Hair follicular keratinocyte (primary cell): ENCODE data around the gene TOMM6. TPM values are rescaled to one million over a fixed set of nuclear protein-coding genes. Genes with fewer than 3 reads are reported as not detected.

Experiments used
- total RNA-seq: library from RNA; depleted of rRNA; stranded (reverse); fragments of >200 nt; gene quantifications from 2 replicates; pipeline ENCODE4 v1.2.3, GENCODE V29; 2015

Gene TOMM6
- total RNA-seq: 127 and 308 TPM in 2 replicates

GRCh38 chr6:41787219-41787917, at the start of gene TOMM6:
TSS of gene TOMM6 (plus strand) at chr6:41787694. CDS start at chr6:41787698, 4 bp downstream.

GRCh38 chr6:41747256-41748101, 40.0 kb upstream of the TOMM6 start, which contains the start of gene PGC:
TSS of gene PGC (minus strand) at chr6:41747397. CDS start at chr6:41747334, 63 bp downstream.

GRCh38 chr6:41779788-41780550, 7.5 kb upstream of the TOMM6 start, which contains the start of gene FRS3:
TSS of gene FRS3 (minus strand) at chr6:41779900. CDS start at chr6:41776987, 2,913 bp downstream.

GRCh38 chr6:41780551-41781365, 6.7 kb upstream of the TOMM6 start, which contains the start of gene PRICKLE4:
TSS of gene PRICKLE4 (plus strand) at chr6:41780782. CDS start at chr6:41783474, 2,692 bp downstream.

Other genes starting within 250 kb of the TOMM6 start
- gene FOXP4, start 241.3 kb upstream of the TOMM6 start, total RNA-seq: 3.4 and 5.9 TPM in 2 replicates
- 415 and 464 TPM in 2 replicates for gene MDFI, start 149.2 kb upstream of the TOMM6 start, total RNA-seq
- 8.0 and 15.1 TPM in 2 replicates for gene TFEB, start 52.1 kb upstream of the TOMM6 start, total RNA-seq
- not detected in 2 replicates for gene PGC, start 40.3 kb upstream of the TOMM6 start, total RNA-seq
- 1.6 and 5.5 TPM in 2 replicates for gene FRS3, start 7.8 kb upstream of the TOMM6 start, total RNA-seq
- 1.3 and 1.4 TPM in 2 replicates for gene PRICKLE4, start 6.9 kb upstream of the TOMM6 start, total RNA-seq
- gene USP49, start 107.7 kb downstream of the TOMM6 start, total RNA-seq: 0.30 and 0.70 TPM in 2 replicates
- gene MED20, start 133.4 kb downstream of the TOMM6 start, total RNA-seq: 16.5 TPM in 2 replicates
- gene BYSL, start 133.8 kb downstream of the TOMM6 start, total RNA-seq: 9.1 and 13.4 TPM in 2 replicates
- 56.8 and 66.6 TPM in 2 replicates for gene CCND3, start 154.1 kb downstream of the TOMM6 start, total RNA-seq